H1 (cell line): ENCODE data around the gene MAPK8IP1. TPM values are rescaled to one million over a fixed set of nuclear protein-coding genes. Genes with fewer than 3 reads are reported as not detected.
A peak's percentile ranks its signal among the peaks of the same experiment; 100 is the strongest.

Experiments used
- CTCF ChIA-PET: fragments of 300-600 bp; sonication (Branson Sonifier 250); formaldehyde crosslinking; loops from one replicate; lab custom pipeline; 2021; ENCODE audit not compliant: partially characterized antibody; lab: Charles Lee
- POLR2A ChIA-PET: fragments of 300-600 bp; sonication (Branson Sonifier 250); formaldehyde crosslinking; loops from one replicate; lab custom pipeline; 2021; ENCODE audit warnings: inconsistent platforms; ENCODE audit not compliant: partially characterized antibody; lab: Charles Lee
- DNase-seq, 2 experiments: peaks; one replicate each; pipeline versions ENCODE4 v3.0.0 to v3.0.0-alpha.2; 2010 to 2022; ENCODE audit warnings: low spot score in 2 of 2, low read depth in 1 of 2, mixed read lengths in 1 of 2
- FAIRE-seq: peaks from 2 replicates; lab custom pipeline; 2011; peaks lifted over from hg19 to GRCh38; lab: Jason Lieb, UNC
- H2AFZ ChIP-seq: 2 replicates; pipeline ENCODE4 v1.8.1; 2012; ENCODE audit warnings: low read length, inconsistent platforms
- H2AK5ac ChIP-seq: 2 replicates; pipeline ENCODE4 v1.6.1; 2013; ENCODE audit warnings: low read depth, low read length
- H2BK120ac ChIP-seq: replicated peaks from 2 replicates; pipeline ENCODE3; 2013; ENCODE audit warnings: low read depth, low read length, inconsistent platforms
- H2BK12ac ChIP-seq: 2 replicates; pipeline ENCODE4 v1.6.1; 2013; ENCODE audit warnings: low read depth, low read length
- H2BK15ac ChIP-seq: 2 replicates; pipeline ENCODE4 v1.6.1; 2013; ENCODE audit warnings: low read length
- H2BK20ac ChIP-seq: 2 replicates; pipeline ENCODE4 v1.6.1; 2013; ENCODE audit warnings: low read length
- H2BK5ac ChIP-seq: 2 replicates; pipeline ENCODE4 v1.6.1; 2013; ENCODE audit warnings: low read depth, low read length
- H3K14ac ChIP-seq: 2 replicates; pipeline ENCODE4 v1.6.1; 2013; ENCODE audit warnings: inconsistent platforms; ENCODE audit not compliant: insufficient read length
- H3K18ac ChIP-seq: 2 replicates; pipeline ENCODE4 v1.6.1; 2013; ENCODE audit warnings: low read length; ENCODE audit errors: extremely low read depth
- H3K23ac ChIP-seq: 2 replicates; pipeline ENCODE4 v1.6.1; 2013; ENCODE audit warnings: inconsistent platforms; ENCODE audit not compliant: insufficient read length
- H3K23me2 ChIP-seq: 2 replicates; pipeline ENCODE4 v1.6.1; 2013; ENCODE audit warnings: low read depth, low read length
- H3K27ac ChIP-seq: 2 replicates; pipeline ENCODE4 v1.6.1; 2011; ENCODE audit warnings: low read depth, low read length, inconsistent platforms
- H3K27me3 ChIP-seq, 4 experiments: replicated peaks in 1 of 4; 1 replicate in 1 of 4; 2 replicates in 3 of 4; pipeline versions ENCODE4 v1.6.1 to v1.8.1; 2011 to 2013; ENCODE audit warnings: low read length in 3 of 4, mild to moderate bottlenecking in 3 of 4, inconsistent platforms in 2 of 4, mixed read lengths in 2 of 4, moderate library complexity in 1 of 4; ENCODE audit not compliant: control insufficient read depth in 3 of 4, insufficient read depth in 3 of 4; ENCODE audit errors: extremely low read depth in 1 of 4
- H3K36me3 ChIP-seq, 4 experiments: 2 replicates each; pipeline versions ENCODE4 v1.6.1 to v1.8.1; 2011 to 2013; ENCODE audit warnings: mild to moderate bottlenecking in 4 of 4, low read length in 3 of 4, moderate library complexity in 2 of 4, control low read depth in 1 of 4, inconsistent platforms in 1 of 4; ENCODE audit not compliant: insufficient read depth in 4 of 4, control insufficient read depth in 2 of 4
- H3K4ac ChIP-seq: replicated peaks from 2 replicates; pipeline ENCODE3; 2013; ENCODE audit warnings: low read length, low read depth, mixed read lengths, inconsistent platforms; ENCODE audit not compliant: insufficient read length
- H3K4me1 ChIP-seq, 4 experiments: replicated peaks in 1 of 4; 1 replicate in 1 of 4; 2 replicates in 3 of 4; pipeline versions ENCODE4 v1.6.1 to v1.8.1; 2011 to 2013; ENCODE audit warnings: low read length in 3 of 4, inconsistent platforms in 2 of 4, mixed read lengths in 1 of 4; ENCODE audit not compliant: insufficient read depth in 4 of 4, control insufficient read depth in 3 of 4
- H3K4me2 ChIP-seq, 2 experiments: 2 replicates each; pipeline versions ENCODE4 v1.6.1 to v1.8.1; 2011 to 2013; ENCODE audit warnings: low read depth in 2 of 2, low read length in 2 of 2, control low read depth in 1 of 2, inconsistent platforms in 1 of 2, mild to moderate bottlenecking in 1 of 2; ENCODE audit not compliant: insufficient read depth in 1 of 2
- H3K4me3 ChIP-seq, 4 experiments: fragments of 200-600, 300-600 bp in 1 of 4; sonication (generic), shearing (Covaris generic), sonication (Bioruptor Twin) in 1 of 4; 2 replicates each; pipeline versions ENCODE4 v1.5.1 to v1.8.1; 2011 to 2016; ENCODE audit warnings: low read length in 4 of 4, low read depth in 3 of 4, control low read depth in 2 of 4, inconsistent platforms in 2 of 4, mild to moderate bottlenecking in 2 of 4, mixed read lengths in 1 of 4, moderate library complexity in 1 of 4; ENCODE audit not compliant: insufficient read depth in 2 of 4; ENCODE audit errors: extremely low read depth in 1 of 4
- H3K56ac ChIP-seq: replicated peaks from 2 replicates; pipeline ENCODE3; 2013; ENCODE audit warnings: low read depth, mild to moderate bottlenecking, mixed read lengths, low read length, inconsistent platforms; ENCODE audit not compliant: insufficient read length
- H3K79me1 ChIP-seq: 2 replicates; pipeline ENCODE4 v1.6.1; 2013; ENCODE audit warnings: low read depth, low read length, control low read depth
- H3K79me2 ChIP-seq, 2 experiments: 2 replicates each; pipeline versions ENCODE4 v1.6.1 to v1.8.1; 2012 to 2013; ENCODE audit warnings: low read length in 2 of 2, mild to moderate bottlenecking in 2 of 2, inconsistent platforms in 1 of 2; ENCODE audit not compliant: insufficient read depth in 2 of 2, control insufficient read depth in 1 of 2
- H3K9ac ChIP-seq, 4 experiments: replicated peaks in 1 of 4; 1 replicate in 1 of 4; 2 replicates in 3 of 4; pipeline versions ENCODE4 v1.6.1 to v1.8.1; 2011 to 2013; ENCODE audit warnings: low read depth in 3 of 4, low read length in 3 of 4, control low read depth in 2 of 4, mild to moderate bottlenecking in 2 of 4, moderate library complexity in 2 of 4, inconsistent platforms in 1 of 4; ENCODE audit errors: extremely low read depth in 1 of 4
- H3K9me3 ChIP-seq, 2 experiments: 2 replicates each; pipeline versions ENCODE4 v1.6.1 to v1.8.1; 2012 to 2013; ENCODE audit warnings: mild to moderate bottlenecking in 2 of 2, moderate library complexity in 2 of 2, control low read depth in 1 of 2, inconsistent platforms in 1 of 2, low read depth in 1 of 2, low read length in 1 of 2, mixed read lengths in 1 of 2; ENCODE audit not compliant: insufficient read depth in 2 of 2
- H4K20me1 ChIP-seq, 2 experiments: replicated peaks in 1 of 2; 2 replicates each; pipeline versions ENCODE3 to v1.8.1; 2011 to 2013; ENCODE audit warnings: inconsistent platforms in 2 of 2, low read length in 2 of 2, mild to moderate bottlenecking in 1 of 2; ENCODE audit not compliant: insufficient read depth in 2 of 2, control insufficient read depth in 1 of 2
- H4K5ac ChIP-seq: 2 replicates; pipeline ENCODE4 v1.6.1; 2013; ENCODE audit warnings: low read length, low read depth, mixed read lengths, inconsistent platforms; ENCODE audit not compliant: insufficient read length
- H4K8ac ChIP-seq: 2 replicates; pipeline ENCODE4 v1.8.0; 2013; ENCODE audit warnings: mild to moderate bottlenecking, moderate library complexity, low read length, inconsistent platforms; ENCODE audit not compliant: insufficient read depth; ENCODE audit errors: extremely low read depth
- H4K91ac ChIP-seq: replicated peaks from 2 replicates; pipeline ENCODE3; 2013; ENCODE audit warnings: low read length, mixed read lengths, inconsistent platforms; ENCODE audit not compliant: insufficient read length
- ASH2L ChIP-seq: fragments of 200-600, 300-600 bp; sonication (generic); IDR thresholded peaks from one replicate; pipeline ENCODE4 v1.7.1; 2017; ENCODE audit warnings: low read length
- CHD2 ChIP-seq: IDR thresholded peaks from 2 replicates; pipeline ENCODE4 v1.6.1; 2012; ENCODE audit warnings: low read length, improper control_type of control experiment
- CTBP2 ChIP-seq: IDR thresholded peaks from 2 replicates; pipeline ENCODE4 v1.7.0; 2011; ENCODE audit warnings: borderline replicate concordance, mild to moderate bottlenecking, moderate library complexity, mixed read lengths, low read length; ENCODE audit not compliant: insufficient read depth, insufficient read length
- EZH2 ChIP-seq: fragments of 200-600 bp; sonication (generic); IDR thresholded peaks from 2 replicates; pipeline ENCODE4 v1.7.1; 2012; ENCODE audit warnings: low read depth, mild to moderate bottlenecking, moderate library complexity, low read length, inconsistent platforms; ENCODE audit not compliant: severe bottlenecking
- GTF2F1 ChIP-seq: IDR thresholded peaks from 2 replicates; pipeline ENCODE4 v1.6.1; 2012; ENCODE audit warnings: low read depth, low read length, improper control_type of control experiment, borderline replicate concordance
- NRF1 ChIP-seq: IDR thresholded peaks from 2 replicates; pipeline ENCODE4 v1.6.1; 2011; ENCODE audit warnings: mild to moderate bottlenecking, low read depth, low read length, improper control_type of control experiment
- POLR2A ChIP-seq, 2 experiments: IDR thresholded peaks; 1 replicate in 1 of 2; 2 replicates in 1 of 2; pipeline ENCODE4 v1.6.1; 2011; ENCODE audit warnings: low read depth in 2 of 2, low read length in 2 of 2, mild to moderate bottlenecking in 2 of 2; ENCODE audit errors: control extremely low read depth in 1 of 2
- POU5F1 ChIP-seq: IDR thresholded peaks from 2 replicates; pipeline ENCODE4 v1.6.1; 2011; ENCODE audit warnings: low read depth, mild to moderate bottlenecking, low read length, moderate library complexity
- RXRA ChIP-seq: IDR thresholded peaks from 2 replicates; pipeline ENCODE4 v1.6.1; 2011; ENCODE audit warnings: low read depth, mild to moderate bottlenecking, low read length, moderate library complexity; ENCODE audit not compliant: insufficient read depth
- TAF1 ChIP-seq: IDR thresholded peaks from 2 replicates; pipeline ENCODE4 v1.6.1; 2011; ENCODE audit warnings: mild to moderate bottlenecking, low read depth, low read length
- USF2 ChIP-seq: IDR thresholded peaks from 2 replicates; pipeline ENCODE4 v1.6.1; 2011; ENCODE audit warnings: low read length, improper control_type of control experiment
- WGBS, 2 experiments: shearing (Covaris generic) in 1 of 2; methylation state at CpG; one replicate each; pipeline versions ENCODE4 v1.1.6 to v1.1.7; 2013 to 2015; ENCODE audit warnings: low lambda C conversion rate in 2 of 2, mixed read lengths in 2 of 2, inconsistent platforms in 1 of 2, low coverage in 1 of 2, missing lambda C conversion rate in 1 of 2; ENCODE audit not compliant: insufficient replicate concordance in 2 of 2, insufficient coverage in 1 of 2, insufficient read length in 1 of 2; ENCODE audit errors: extremely low coverage in 1 of 2, missing lambda C conversion rate in 1 of 2; 5-methylcytosine and 5-hydroxymethylcytosine counted together
- polyA plus RNA-seq, 7 experiments: library from polyadenylated mRNA; depleted of rRNA in 3 of 7; stranded (reverse) in 5 of 7; unstranded in 2 of 7; fragments of >200 nt in 5 of 7; fragments of 200-250 nt in 2 of 7; gene quantifications; 1 replicate in 5 of 7; 2 replicates in 1 of 7; 4 replicates in 1 of 7; pipeline versions ENCODE4 v1.2.1 to v1.2.3, GENCODE V29; 2011 to 2013; ENCODE audit warnings: missing spikeins in 2 of 7, mixed read lengths in 2 of 7
- total RNA-seq: library from RNA; stranded (reverse); fragmentation: NEBNext Ultra II Directional; extraction: Animal tissue kit (Norgen Biotek cat#: 25700); gene quantifications from 2 replicates; pipeline ENCODE4 v1.2.1, GENCODE V29; 2021

The MAPK8IP1 gene
- total and polyA plus RNA-seq, 2 of the 8 experiments (the other 6 are each of a cell fraction or from before 2014, with no cell fraction given) = 32.4 to 40.1 TPM

GRCh38 chr11:45918962-45919675 lies 33.7 kb downstream of the MAPK8IP1 start:
- 72% methylated on average over 7 of the region's 7 CpGs; no CpG with 5 or more reads in 1 of the 2 experiments for WGBS, 2 experiments
- H4K5ac ChIP-seq = no peak overlapping the region
- H2BK20ac ChIP-seq = 0 out of 2 replicates have a peak overlapping the region, but pooled peaks have one; percentile 62
- peaks cover 0 to 12% of the 10 kb centered on the region in 2 experiments; a peak in 1 of 4 replicates for H3K79me2 ChIP-seq
- no peak overlapping the region for H3K27ac ChIP-seq
- peak overlapping the region; percentile 91 to 97 for H3K4me2 ChIP-seq
- no peak overlapping the region for H3K18ac ChIP-seq
- H3K9me3 ChIP-seq = no peaks in the 10 kb centered on the region
- H3K27me3 ChIP-seq = peaks cover 0 to 9% (median 0%) of the 10 kb centered on the region in 4 experiments; a peak in 3 of 7 replicates
- peak overlapping the region; percentile 27 for H3K4ac ChIP-seq
- ChIA-PET POLR2A (interaction anchor here (1.3 to 9.8 kb wide), 4 partner anchors 10 to 93 kb away, joined by 3 to 115 read pairs (median 23); partner anchors contain the start of gene FREY1), CTCF (interaction anchor here (1.3 to 4.7 kb wide), 6 partner anchors 20 to 319 kb away, joined by 3 to 33 read pairs (median 4); no protein-coding TSS in a partner anchor)
- FAIRE-seq (no peak), DNase-seq (no peak)
- no peak overlapping the region for H3K23ac ChIP-seq
- H2BK5ac ChIP-seq = peak overlapping the region; percentile 87; the same call in 1 of the 2 replicates
- H3K4me1 ChIP-seq = peaks cover 12 to 30% (median 23%) of the 10 kb centered on the region in 4 experiments
- peak overlapping the region; percentile 17; the same call in 1 of the 2 replicates for H2AK5ac ChIP-seq
- H3K23me2 ChIP-seq = peaks cover 22% of the 10 kb centered on the region
- peak overlapping the region; percentile 88 for H4K91ac ChIP-seq
- peak overlapping the region; percentile 8; the same call in 1 of the 2 replicates for H2BK15ac ChIP-seq
- peaks cover 1 to 15% (median 9%) of the 10 kb centered on the region in 4 experiments; a peak in 6 of 8 replicates for H3K36me3 ChIP-seq
- H2AFZ ChIP-seq = no peak overlapping the region
- no peak overlapping the region for H3K14ac ChIP-seq
- H2BK12ac ChIP-seq = peak overlapping the region; percentile 85; the same call in 1 of the 2 replicates
- H3K56ac ChIP-seq = no peak overlapping the region
- peak overlapping the region in 2 of 4 experiments; percentile 84 to 87; a peak in 5 of 8 replicates for H3K4me3 ChIP-seq
- peaks cover 13% of the 10 kb centered on the region for H3K79me1 ChIP-seq
- no peak overlapping the region; a peak in 1 of 7 replicates for H3K9ac ChIP-seq
- H2BK120ac ChIP-seq = no peak overlapping the region
- no peak overlapping the region; the same call in 1 of the 2 replicates for H4K8ac ChIP-seq
- peaks cover 6 to 22% of the 10 kb centered on the region in 2 experiments for H4K20me1 ChIP-seq
- TF ChIP-seq ASH2L = no peak
- no peak for TF ChIP-seq CHD2
- TF ChIP-seq USF2 = no peak
- TF ChIP-seq RXRA = no peak
- no peak for TF ChIP-seq CTBP2
- TF ChIP-seq POLR2A (IDR thresholded peaks at IDR 0.05; ENCODE audit: control extremely low read depth in 1 of 2, low read depth in 2 of 2, low read length in 2 of 2) = no peak
- TF ChIP-seq EZH2 = no peak
- TF ChIP-seq TAF1 = no peak
- TF ChIP-seq GTF2F1 = no peak
- no peak for TF ChIP-seq NRF1
- no peak for TF ChIP-seq POU5F1
